Body of pancreas (tissue), 4 donors: ENCODE measurements around the gene INHA. TPM values are rescaled to one million over a fixed set of nuclear protein-coding genes. Genes with fewer than 3 reads are reported as not detected.
A peak's percentile ranks its signal among the peaks of the same experiment; 100 is the strongest.

Source experiments
- ATAC-seq: fragments of 150-250 bp; one replicate; pipeline ENCODE4 v1.9.1; 2016
- DNase-seq, 4 donors: peaks; one replicate each; pipeline ENCODE4 v3.0.0-alpha.2; 2019
- H3K27ac ChIP-seq, 4 donors: fragments of 200-600 bp; sonication (generic); 1 replicate in 3 of 4; 2 replicates in 1 of 4; pipeline versions ENCODE4 v1.5.1 to v1.6.1; 2016 to 2019; ENCODE audit warnings: mild to moderate bottlenecking in 1 of 4, mixed read lengths in 1 of 4, moderate library complexity in 1 of 4
- H3K27me3 ChIP-seq, 2 donors: fragments of 200-600 bp; sonication (generic); one replicate each; pipeline ENCODE4 v1.6.0; 2016; ENCODE audit warnings: mild to moderate bottlenecking in 1 of 2
- H3K36me3 ChIP-seq, 2 donors: fragments of 200-600 bp; sonication (generic); replicated peaks in 1 of 2; 2 replicates each; pipeline ENCODE4 v1.5.1; 2016; ENCODE audit warnings: low read depth in 2 of 2; ENCODE audit not compliant: insufficient read depth in 1 of 2
- H3K4me1 ChIP-seq: fragments of 200-600 bp; sonication (generic); one replicate; pipeline ENCODE4 v1.6.0; 2016
- H3K4me3 ChIP-seq, 2 donors: fragments of 200-600 bp; sonication (generic); 1 replicate in 1 of 2; 2 replicates in 1 of 2; pipeline ENCODE4 v1.5.1; 2016 to 2019
- H3K9me3 ChIP-seq, 3 donors: fragments of 200-600 bp; sonication (generic); 1 replicate in 2 of 3; 2 replicates in 1 of 3; pipeline ENCODE4 v1.5.1; 2016
- CTCF ChIP-seq, 7 experiments: fragments of 450-650 bp in 4 of 7; fragments of 200-600 bp in 3 of 7; sonication (generic) in 3 of 7; IDR thresholded peaks; one replicate each; pipeline ENCODE4 v1.5.1; 2016 to 2019; ENCODE audit warnings: antibody characterized with exemption in 7 of 7
- POLR2A ChIP-seq, 3 donors: fragments of 450-650 bp; IDR thresholded peaks; one replicate each; pipeline ENCODE4 v1.6.1; 2016; ENCODE audit warnings: antibody characterized with exemption in 3 of 3, mild to moderate bottlenecking in 2 of 3
- WGBS, 2 donors: methylation state at CpG; one replicate each; pipeline ENCODE4 v1.1.5; 2017; 5-methylcytosine and 5-hydroxymethylcytosine counted together
- intact Hi-C: fragments of 100-400 bp; cut with DNase I; formaldehyde crosslinking; loops from one replicate; pipeline ENCODE4 v1.15.1; 2023
- total RNA-seq, 2 donors: library from RNA; depleted of rRNA; stranded (reverse); fragments of >200 nt; gene quantifications; one replicate each; pipeline ENCODE4 v1.1.0, GENCODE V29; 2016

INHA gene
- total RNA-seq, 2 donors from 2014 or later, result 0.66 to 1.6 TPM

DNA sequence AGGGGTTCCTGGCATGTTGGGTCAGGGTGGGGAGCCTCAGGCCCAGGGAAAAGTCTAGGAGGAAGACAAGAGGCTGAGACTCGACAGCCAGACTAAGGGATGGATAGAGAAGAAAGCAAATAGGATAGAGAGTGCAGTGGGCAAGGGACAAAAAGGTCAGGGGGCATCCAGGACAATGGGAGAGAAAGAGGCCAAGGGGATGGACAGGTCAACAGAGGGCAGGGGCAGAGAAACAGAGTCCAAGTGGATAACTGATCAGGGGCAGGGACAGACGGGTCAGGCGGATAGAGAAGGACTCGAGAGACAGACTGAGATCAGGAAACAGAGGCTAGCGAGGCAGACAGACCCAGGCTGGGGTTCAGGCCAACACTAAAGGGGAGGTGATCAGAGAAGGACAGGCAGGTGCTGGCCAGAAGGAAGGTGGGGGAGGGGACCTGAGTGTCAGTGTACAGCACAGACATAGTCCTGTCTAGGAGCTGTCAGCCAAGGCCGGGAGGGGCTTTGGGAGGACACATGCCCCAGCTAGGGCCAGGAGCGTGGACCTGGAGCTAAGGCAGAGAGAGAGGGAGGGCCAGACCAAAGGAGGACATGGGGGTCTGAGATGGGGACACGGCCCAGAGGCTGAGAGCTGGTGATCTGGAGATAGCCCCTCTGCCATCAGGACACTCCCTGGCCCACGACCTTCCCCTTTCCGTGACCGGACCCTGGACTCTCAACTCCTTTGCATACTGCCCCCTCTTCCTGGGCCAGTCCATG is 45.6 kb upstream of the INHA start:
- WGBS, 2 donors, result 45 to 46% methylated on average over 10 to 11 of the region's 11 CpGs
- no peak for ATAC-seq
- Histone ChIP-seq H3K27me3 (peaks cover 0 to 33% of the 10 kb centered on the region in 2 donors), H3K9me3 (no peaks in the 10 kb centered on the region), H3K4me3 (no peak overlapping the region), H3K4me1 (peaks cover 23% of the 10 kb centered on the region), H3K27ac (no peak overlapping the region), H3K36me3 (no peaks in the 10 kb centered on the region)
- TF ChIP-seq CTCF (IDR thresholded peaks at IDR 0.05) (no peak), POLR2A (IDR thresholded peaks at IDR 0.05) (no peak)
- no peak for DNase-seq
- intact Hi-C loops, result loop anchor here (5.0 kb wide), 2 partner anchors 49 to 119 kb away; no protein-coding TSS in a partner anchor

- H3K27ac ChIP-seq, result no peak overlapping the region
- peaks cover 23% of the 10 kb centered on the region for H3K4me1 ChIP-seq
- intact Hi-C loops, result loop anchor here (5.0 kb wide), 2 partner anchors 50 to 120 kb away; no protein-coding TSS in a partner anchor
- no peaks in the 10 kb centered on the region for H3K36me3 ChIP-seq
- peaks cover 0 to 33% of the 10 kb centered on the region in 2 donors for H3K27me3 ChIP-seq
- ATAC-seq (peak; percentile 41), DNase-seq (peak in 3 of 4 donors; percentile 60 to 66 (median 66))
- H3K4me3 ChIP-seq, result no peak overlapping the region
- 23% methylated on average over 6 of the region's 6 CpGs; no CpG with 5 or more reads in 1 of the 2 donors for WGBS, 2 donors
- TF ChIP-seq CTCF (IDR thresholded peaks at IDR 0.05), result no peak
- TF ChIP-seq POLR2A (IDR thresholded peaks at IDR 0.05), result no peak
- H3K9me3 ChIP-seq, result no peaks in the 10 kb centered on the region
Measured at GRCh38 chr2:219527076-219527394, 45.1 kb upstream of the INHA start.

GRCh38 chr2:219527472-219527871 is 44.6 kb upstream of the INHA start:
- Histone ChIP-seq H3K9me3 (no peaks in the 10 kb centered on the region), H3K27me3 (peaks cover 0 to 30% of the 10 kb centered on the region in 2 donors), H3K36me3 (no peaks in the 10 kb centered on the region), H3K27ac (no peak overlapping the region), H3K4me1 (peaks cover 22% of the 10 kb centered on the region), H3K4me3 (no peak overlapping the region)
- intact Hi-C loops, result loop anchor here (5.0 kb wide), 2 partner anchors 50 to 120 kb away; no protein-coding TSS in a partner anchor
- TF ChIP-seq CTCF (IDR thresholded peaks at IDR 0.05) (no peak), POLR2A (IDR thresholded peaks at IDR 0.05) (no peak)
- ATAC-seq (no peak), DNase-seq (no peak)
- 23 to 29% methylated on average over 5 of the region's 5 CpGs for WGBS, 2 donors

DNA sequence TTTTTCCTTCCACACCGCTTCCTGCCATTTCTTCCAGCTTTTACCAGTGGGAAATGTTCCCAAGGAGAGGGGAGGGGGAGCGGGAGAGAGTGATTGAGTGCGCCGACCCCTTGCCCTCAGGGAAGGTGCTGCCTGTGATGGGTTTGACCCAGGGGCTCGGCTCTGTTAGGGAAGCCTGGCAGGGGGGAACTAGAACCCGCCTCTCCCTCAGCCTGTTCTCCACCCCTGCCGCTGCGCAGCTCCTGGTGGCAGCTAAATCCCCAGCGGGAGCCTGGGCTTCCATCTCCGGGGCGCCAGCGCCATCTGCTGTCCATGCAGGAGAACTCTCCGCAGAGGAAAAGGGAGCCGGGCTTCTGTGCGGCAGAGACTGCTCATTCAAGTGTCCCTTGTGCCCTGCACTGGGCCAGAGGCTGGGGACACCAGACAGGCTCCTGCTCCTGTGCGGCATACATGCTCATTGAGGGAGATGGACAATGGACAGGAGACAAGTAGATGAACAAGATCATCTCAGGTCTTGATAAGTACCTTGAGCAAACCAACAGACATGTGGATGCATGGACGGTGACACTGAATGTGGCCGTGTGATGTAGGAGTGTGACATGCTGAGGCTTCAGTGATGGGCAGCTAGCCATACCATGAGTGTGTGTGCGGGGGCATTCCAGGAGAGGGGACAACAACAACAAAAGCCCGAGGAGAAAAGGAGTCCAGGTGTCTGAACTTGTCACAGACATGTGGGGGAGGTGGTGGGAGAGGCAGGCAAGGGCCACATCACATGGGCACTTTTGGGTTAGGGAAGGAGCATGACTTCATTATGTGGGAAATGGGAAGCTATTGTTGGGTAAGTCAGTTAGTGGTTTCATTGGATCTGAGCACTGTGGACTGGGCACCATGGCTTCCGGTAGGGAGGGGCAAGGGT is 41.8 kb upstream of the INHA start:
- H3K4me1 ChIP-seq, result peaks cover 14% of the 10 kb centered on the region
- H3K27me3 ChIP-seq, result peaks cover 0 to 16% of the 10 kb centered on the region in 2 donors
- H3K36me3 ChIP-seq, result no peaks in the 10 kb centered on the region
- TF ChIP-seq CTCF (IDR thresholded peaks at IDR 0.05) (peak; percentile 92 to 99 (median 98)), POLR2A (IDR thresholded peaks at IDR 0.05) (no peak)
- no peaks in the 10 kb centered on the region for H3K9me3 ChIP-seq
- no peak overlapping the region for H3K4me3 ChIP-seq
- ATAC-seq, result peak; percentile 97
- no peak overlapping the region for H3K27ac ChIP-seq
- intact Hi-C loops, result loop anchor here (5.0 kb wide), 1 partner anchor 33 kb away; the partner anchor contains the start of gene GMPPA
- DNase-seq, result peak; percentile 81 to 86 (median 82)
- 13 to 35% methylated on average over 9 to 21 of the region's 21 CpGs for WGBS, 2 donors
